DMS79 treated with DMSO at 0.1 percent for 48 hours (cell line): ENCODE measurements around the gene TMEM8B.

Experiments used
- DNase-seq: peaks from one replicate; lab custom pipeline; 2025; lab: John Stamatoyannopoulos, UW

TMEM8B gene

DNA sequence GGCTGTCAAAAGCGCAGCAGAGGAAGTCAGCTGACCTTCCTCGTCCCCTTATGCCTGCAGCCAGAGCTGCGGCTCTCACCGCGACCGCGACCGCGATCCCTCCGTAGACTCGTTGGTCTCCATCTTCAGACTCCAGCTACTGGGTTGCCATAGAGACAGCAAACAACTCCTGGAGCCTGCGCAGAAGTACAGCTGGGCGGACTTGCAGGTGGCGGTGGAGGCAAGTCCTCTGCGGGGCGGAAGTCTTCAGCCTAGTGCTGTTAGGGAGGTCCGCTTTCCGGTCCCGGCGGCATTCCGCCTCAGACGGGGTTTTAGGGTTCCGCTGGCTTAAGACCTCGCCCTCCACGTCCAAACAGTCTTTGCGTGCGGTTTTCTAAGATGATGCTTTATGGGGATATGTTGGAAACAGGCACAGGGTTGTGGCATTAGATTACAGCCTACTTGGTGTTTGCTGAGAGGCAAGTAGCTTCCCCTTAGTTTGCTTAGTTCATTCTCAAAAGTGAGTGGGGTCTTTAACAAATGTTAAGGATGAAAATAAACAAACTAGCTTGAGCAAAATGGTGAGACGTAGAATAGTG lies 16.9 kb upstream of the TMEM8B start, which contains the start of gene SPAG8:
SPAG8 (minus strand) TSS at position 238 of the 578 bp plus-strand sequence; CDS start at position 123, 115 bp downstream.
- DNase-seq = peak; percentile 98

DNA sequence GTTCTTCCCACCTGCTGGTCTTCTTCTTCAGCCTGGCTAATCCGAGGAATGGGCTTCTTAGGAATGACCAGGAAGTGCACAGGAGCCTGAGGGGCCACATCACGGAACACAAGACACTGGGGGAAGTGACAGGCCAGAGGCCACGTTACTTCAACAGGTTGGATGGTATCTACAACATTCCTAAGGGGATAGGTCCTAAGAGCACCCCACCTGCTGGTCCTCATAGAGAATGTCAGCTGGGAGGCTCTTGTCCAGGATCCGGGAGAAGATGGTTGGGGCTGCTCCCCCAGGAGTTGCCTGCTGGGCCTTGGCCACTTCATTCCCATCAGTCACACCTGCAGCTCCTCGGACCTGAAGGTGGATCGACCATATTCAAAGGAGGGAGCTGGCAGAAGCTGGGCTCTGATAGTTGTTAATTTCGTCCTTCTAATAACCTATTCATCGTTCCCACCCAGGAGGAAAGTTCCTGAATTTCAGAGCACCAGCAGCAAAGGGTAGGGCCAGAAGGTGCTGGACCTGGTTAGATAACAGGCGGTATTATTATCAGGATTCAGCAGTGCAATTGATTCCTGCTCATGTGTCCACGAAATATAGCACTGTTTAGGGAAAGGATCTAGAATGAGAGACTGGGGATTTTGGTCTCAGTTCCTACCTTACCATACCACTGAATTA lies 15.5 kb upstream of the TMEM8B start:
- DNase-seq = no peak

DNA sequence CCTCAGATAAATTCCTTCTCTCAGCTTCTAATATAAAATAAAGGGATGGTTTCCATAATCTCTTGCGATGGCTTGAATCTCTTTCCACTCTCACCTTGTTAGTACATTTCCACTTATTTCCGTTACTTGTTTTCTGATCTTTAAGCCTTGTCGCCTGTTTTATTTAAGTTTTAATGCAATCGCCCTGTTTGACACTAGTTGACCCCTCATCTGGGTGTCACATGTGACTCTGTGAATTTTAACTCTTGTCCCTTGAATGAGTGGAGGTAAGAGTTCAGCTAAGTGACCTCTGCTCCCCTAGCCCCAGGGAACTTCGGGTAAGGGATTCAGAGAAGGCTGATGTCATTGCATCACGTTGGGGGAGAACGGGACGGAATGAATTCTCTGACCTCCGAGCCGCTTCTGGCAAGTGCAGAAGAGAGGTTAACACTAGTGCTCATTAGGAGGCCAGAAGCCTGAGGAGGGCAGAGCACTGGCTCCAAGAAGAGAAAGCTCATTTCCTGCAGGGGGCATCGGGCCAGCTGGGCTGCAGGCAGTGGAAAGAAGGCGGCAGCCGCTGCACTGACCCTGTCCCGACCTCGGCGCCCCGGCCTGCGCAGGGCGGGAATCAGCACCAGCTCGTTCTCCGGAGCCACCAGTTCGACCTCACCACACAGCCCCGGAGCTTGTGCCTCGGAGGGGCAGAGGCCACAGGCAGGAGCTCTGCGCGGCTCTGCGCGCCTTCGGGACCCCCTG lies 14.8 kb upstream of the TMEM8B start:
- DNase-seq = peak; percentile 43

- peak; percentile 100 for DNase-seq
Observed at GRCh38 chr9:35814841-35815543, 14.0 kb upstream of the TMEM8B start, which contains the start of gene HINT2. Gene HINT2 (minus strand): TSS chr9:35815042. CDS start chr9:35814979, 63 bp downstream.

DNA sequence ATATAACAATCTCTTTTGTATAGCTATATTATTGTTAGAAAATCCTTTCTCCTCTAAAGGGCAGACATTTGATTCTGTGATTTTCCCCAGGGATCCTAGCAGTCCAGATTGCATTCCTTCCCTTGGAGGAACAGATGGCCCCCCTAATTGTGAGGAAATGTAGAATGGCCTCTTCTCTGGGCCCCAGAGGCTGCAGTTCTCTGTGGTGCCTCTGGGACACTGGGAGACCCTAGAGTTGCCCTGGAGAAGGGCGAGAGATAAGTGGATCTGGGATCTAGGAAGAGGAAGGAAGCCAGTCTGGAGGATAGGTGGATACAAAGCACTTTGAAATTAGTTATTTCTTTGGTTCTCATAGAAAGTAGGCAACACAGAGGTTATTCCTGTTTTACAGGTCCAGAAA lies 12.3 kb upstream of the TMEM8B start:
- no peak for DNase-seq

GRCh38 chr9:35818341-35818740 lies 10.7 kb upstream of the TMEM8B start:
- no peak for DNase-seq

- no peak for DNase-seq
Observed at GRCh38 chr9:35820076-35820475, 9.0 kb upstream of the TMEM8B start.

DNA sequence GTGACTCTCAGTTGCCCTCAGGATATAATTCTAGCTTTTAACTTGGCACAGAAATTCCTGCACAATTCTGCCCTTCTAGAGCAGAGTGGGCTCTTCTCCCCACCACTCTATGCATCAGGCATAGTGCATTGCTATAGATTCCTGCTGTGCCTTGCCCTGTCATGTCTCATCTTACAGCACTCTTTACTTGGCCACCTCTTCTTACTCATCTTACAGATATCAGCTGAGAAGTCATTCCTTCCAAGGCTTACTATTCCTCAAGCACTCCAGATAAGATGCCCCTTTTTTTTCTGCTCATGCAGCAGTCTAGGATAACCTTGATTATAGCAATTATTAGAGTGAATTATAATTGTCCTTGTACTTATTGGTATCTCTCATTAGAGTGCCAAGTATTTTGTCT lies 6.1 kb upstream of the TMEM8B start:
- DNase-seq = no peak

DNA sequence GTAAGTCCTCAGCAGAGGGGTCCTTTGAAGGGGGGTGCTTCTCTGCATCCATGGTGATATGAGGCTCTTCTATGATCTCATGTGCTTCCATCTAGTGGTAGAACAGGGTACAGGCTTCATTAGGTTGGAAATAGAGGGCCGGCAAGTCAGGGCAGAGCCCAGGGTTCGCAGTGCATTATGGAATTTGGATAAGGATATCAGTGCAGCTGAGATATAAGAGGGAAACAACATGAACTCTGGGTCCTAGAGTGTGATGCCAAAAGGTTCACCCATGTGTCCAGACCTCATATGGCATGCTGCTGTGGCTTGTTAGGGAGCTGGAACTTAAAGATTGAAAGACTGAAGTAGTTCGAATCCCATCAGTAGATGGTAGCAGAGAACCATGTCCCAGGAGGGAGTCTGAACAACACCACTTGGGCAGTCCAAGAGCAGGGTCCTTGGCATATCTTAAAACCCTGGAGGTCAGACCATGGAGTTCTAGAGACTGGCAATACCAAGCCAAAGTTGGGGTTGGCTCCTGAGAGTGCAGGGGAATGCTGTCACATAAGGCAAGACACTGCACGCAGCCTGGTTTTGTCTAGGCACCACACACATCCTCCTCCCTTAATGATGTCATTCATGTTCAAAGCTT lies 2.8 kb upstream of the TMEM8B start:
- DNase-seq = peak; percentile 36

GRCh38 chr9:35827486-35827885 lies 1.5 kb upstream of the TMEM8B start:
- no peak for DNase-seq

- DNase-seq = peak; percentile 45
Observed at GRCh38 chr9:35828716-35829083, 328 bp upstream of the TMEM8B start, which contains the start of gene FAM221B. Gene FAM221B (minus strand): TSS chr9:35828732. CDS start chr9:35826161, 2,571 bp downstream.

- no peak for DNase-seq
Observed at GRCh38 chr9:35829764-35830096, 702 bp downstream of the TMEM8B start.

- no peak for DNase-seq
Observed at GRCh38 chr9:35831040-35831439, 2.0 kb downstream of the TMEM8B start.

DNA sequence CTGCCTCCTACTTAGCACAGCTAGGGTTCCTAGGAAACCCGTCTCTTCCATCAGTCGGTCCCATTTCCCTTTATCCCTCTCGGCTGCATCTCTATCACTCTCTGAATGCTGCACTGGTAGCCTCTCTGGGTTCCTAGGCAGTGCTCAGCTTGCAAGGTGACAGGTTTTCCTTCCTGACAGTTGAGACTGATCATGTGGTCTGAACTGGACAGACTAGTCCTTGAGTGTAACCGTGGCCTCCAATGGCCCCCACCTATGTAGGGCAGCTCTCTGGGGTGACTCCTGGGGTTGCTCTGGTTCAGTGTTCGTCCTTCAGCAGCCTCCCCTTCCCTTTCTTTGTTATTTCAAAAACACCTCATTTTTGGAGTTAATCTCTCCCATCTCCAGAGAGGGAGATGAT lies 3.8 kb downstream of the TMEM8B start:
- DNase-seq = no peak

- DNase-seq = no peak
Observed at GRCh38 chr9:35834260-35835215, 5.5 kb downstream of the TMEM8B start.

GRCh38 chr9:35835216-35835632 lies 6.2 kb downstream of the TMEM8B start:
- DNase-seq = no peak

DNA sequence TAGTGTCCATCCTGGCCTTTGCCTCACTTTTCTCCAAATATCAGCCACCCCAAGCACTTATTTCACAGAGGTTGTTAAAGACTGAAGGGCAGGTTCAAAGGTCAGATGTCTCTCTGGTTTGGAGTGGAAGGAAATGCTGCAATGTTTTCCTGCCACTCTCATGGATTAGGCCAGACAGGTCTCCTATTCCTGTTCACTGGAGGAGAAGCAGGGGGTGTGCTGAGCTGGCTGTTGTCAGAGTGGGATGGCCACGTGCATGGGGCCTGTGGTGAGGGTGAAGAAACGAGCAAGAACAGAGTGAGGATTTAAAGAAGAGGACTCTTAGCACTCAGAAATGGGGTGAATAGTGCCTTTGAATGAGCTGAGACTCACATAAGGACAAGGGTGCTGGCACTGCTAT lies 6.7 kb downstream of the TMEM8B start:
- DNase-seq = no peak

DNA sequence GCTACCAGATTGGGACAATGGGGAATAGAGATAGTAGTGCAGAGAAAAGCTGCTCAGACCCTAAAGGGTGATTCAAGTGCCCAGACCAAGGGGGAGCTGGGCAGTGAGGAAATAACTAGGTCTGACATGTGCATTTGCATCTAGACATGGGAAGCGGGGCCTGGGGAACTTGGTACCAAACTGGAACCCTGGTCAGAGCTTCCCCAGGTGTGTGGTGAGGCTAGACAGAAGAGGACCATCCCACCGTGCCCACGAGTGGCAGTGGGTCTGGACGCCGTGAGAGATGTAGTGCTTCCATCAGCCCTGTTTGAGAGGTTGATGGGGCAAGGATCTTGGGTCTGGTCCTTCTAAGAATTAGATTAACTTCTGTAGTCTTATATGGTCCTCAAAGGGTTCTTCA lies 7.6 kb downstream of the TMEM8B start:
- no peak for DNase-seq

GRCh38 chr9:35839926-35840325 lies 10.9 kb downstream of the TMEM8B start:
- no peak for DNase-seq

- DNase-seq = no peak
Observed at GRCh38 chr9:35840881-35841644, 12.0 kb downstream of the TMEM8B start.
